Stimulated activated CD4-positive, alpha-beta T cell treated with anti-CD3 and anti-CD28 coated beads, TNF-alpha, amount 100 ng/mL, for 1 hour (primary cell): ENCODE measurements around the gene FAT3.

Experiments used
- DNase-seq, 3 donors: peaks; one replicate each; pipeline ENCODE4 v3.0.0-alpha.2; 2020; ENCODE audit warnings: low read depth in 3 of 3, low spot score in 1 of 3

FAT3 gene

GRCh38 chr11:92227959-92228935 lies 3.6 kb downstream of the FAT3 start:
- DNase-seq: no peak

- no peak for DNase-seq
Measured at GRCh38 chr11:92236856-92237255, 12.2 kb downstream of the FAT3 start.

GRCh38 chr11:92240916-92241315 lies 16.3 kb downstream of the FAT3 start:
- no peak for DNase-seq

- DNase-seq: no peak
Measured at GRCh38 chr11:92245700-92246271, 21.2 kb downstream of the FAT3 start.

- no peak for DNase-seq
Measured at GRCh38 chr11:92246630-92247029, 22.0 kb downstream of the FAT3 start.

GRCh38 chr11:92249156-92249753 lies 24.6 kb downstream of the FAT3 start:
- no peak for DNase-seq

- no peak for DNase-seq
Measured at GRCh38 chr11:92251980-92252379, 27.4 kb downstream of the FAT3 start.

- DNase-seq: no peak
Measured at GRCh38 chr11:92253421-92253820, 28.8 kb downstream of the FAT3 start.

- DNase-seq: no peak
Measured at GRCh38 chr11:92253945-92254344, 29.3 kb downstream of the FAT3 start.

- no peak for DNase-seq
Measured at GRCh38 chr11:92257536-92257935, 32.9 kb downstream of the FAT3 start.

- no peak for DNase-seq
Measured at GRCh38 chr11:92259861-92260260, 35.2 kb downstream of the FAT3 start.

- DNase-seq: no peak
Measured at GRCh38 chr11:92264350-92264749, 39.7 kb downstream of the FAT3 start.

GRCh38 chr11:92266806-92267205 lies 42.2 kb downstream of the FAT3 start:
- no peak for DNase-seq

GRCh38 chr11:92267278-92267677 lies 42.7 kb downstream of the FAT3 start:
- no peak for DNase-seq

GRCh38 chr11:92267968-92268367 lies 43.4 kb downstream of the FAT3 start:
- DNase-seq: no peak

GRCh38 chr11:92268546-92268945 lies 43.9 kb downstream of the FAT3 start:
- DNase-seq: no peak

- no peak for DNase-seq
Measured at GRCh38 chr11:92269021-92269420, 44.4 kb downstream of the FAT3 start.

GRCh38 chr11:92269841-92270240 lies 45.2 kb downstream of the FAT3 start:
- DNase-seq: no peak

- DNase-seq: no peak
Measured at GRCh38 chr11:92272651-92273050, 48.0 kb downstream of the FAT3 start.
